ENCODE measurements around the gene FA2H.
"Not testable (repeated sequence)": the region's sequence is repeated elsewhere in the genome, so short reads cannot be mapped to it uniquely, and the experiment has no call there.

Gene FA2H

GRCh38 chr16:74769586-74770190 lies 4.9 kb downstream of the FA2H start:
- no peak for DNase-seq

GRCh38 chr16:74768239-74768638 lies 6.4 kb downstream of the FA2H start:
- DNase-seq, result no peak

GRCh38 chr16:74767749-74768148 lies 6.9 kb downstream of the FA2H start:
- no peak for DNase-seq

GRCh38 chr16:74766729-74767128 lies 7.9 kb downstream of the FA2H start:
- DNase-seq, result no peak

- DNase-seq, result not testable (repeated sequence)
These were observed 10.4 kb downstream of the FA2H start for GRCh38 chr16:74764184-74764583.

- DNase-seq, result no peak
These were observed 13.0 kb downstream of the FA2H start for GRCh38 chr16:74761665-74762064.

GRCh38 chr16:74760007-74760767 lies 14.4 kb downstream of the FA2H start:
- no peak for DNase-seq

GRCh38 chr16:74759564-74759963 lies 15.1 kb downstream of the FA2H start:
- no peak for DNase-seq

- no peak for DNase-seq
These were observed 15.8 kb downstream of the FA2H start for GRCh38 chr16:74758801-74759200.

- DNase-seq, result no peak
These were observed 17.3 kb downstream of the FA2H start for GRCh38 chr16:74757349-74757748.

- no peak for DNase-seq
These were observed 18.4 kb downstream of the FA2H start for GRCh38 chr16:74756203-74756602.

GRCh38 chr16:74753180-74753579 lies 21.4 kb downstream of the FA2H start:
- no peak for DNase-seq

GRCh38 chr16:74752756-74753155 lies 21.9 kb downstream of the FA2H start:
- no peak for DNase-seq

- DNase-seq, result no peak
These were observed 22.4 kb downstream of the FA2H start for GRCh38 chr16:74752258-74752657.

- DNase-seq, result no peak
These were observed 23.0 kb downstream of the FA2H start for GRCh38 chr16:74751658-74752057.

- no peak for DNase-seq
These were observed 25.1 kb downstream of the FA2H start for GRCh38 chr16:74749291-74750055.

- DNase-seq, result no peak
These were observed 26.0 kb downstream of the FA2H start for GRCh38 chr16:74748616-74749026.

GRCh38 chr16:74747716-74748615 lies 26.7 kb downstream of the FA2H start:
- DNase-seq, result no peak

GRCh38 chr16:74745926-74746325 lies 28.7 kb downstream of the FA2H start:
- DNase-seq, result no peak

- no peak for DNase-seq
These were observed 29.5 kb downstream of the FA2H start for GRCh38 chr16:74745109-74745615.

GRCh38 chr16:74744566-74744965 lies 30.1 kb downstream of the FA2H start:
- no peak for DNase-seq

GRCh38 chr16:74743668-74744299 lies 30.8 kb downstream of the FA2H start:
- DNase-seq, result no peak
